ENCODE data around the gene TNPO3.
"Not testable (repeated sequence)": the region's sequence is repeated elsewhere in the genome, so short reads cannot be mapped to it uniquely, and the experiment has no call there.

Gene TNPO3

DNA sequence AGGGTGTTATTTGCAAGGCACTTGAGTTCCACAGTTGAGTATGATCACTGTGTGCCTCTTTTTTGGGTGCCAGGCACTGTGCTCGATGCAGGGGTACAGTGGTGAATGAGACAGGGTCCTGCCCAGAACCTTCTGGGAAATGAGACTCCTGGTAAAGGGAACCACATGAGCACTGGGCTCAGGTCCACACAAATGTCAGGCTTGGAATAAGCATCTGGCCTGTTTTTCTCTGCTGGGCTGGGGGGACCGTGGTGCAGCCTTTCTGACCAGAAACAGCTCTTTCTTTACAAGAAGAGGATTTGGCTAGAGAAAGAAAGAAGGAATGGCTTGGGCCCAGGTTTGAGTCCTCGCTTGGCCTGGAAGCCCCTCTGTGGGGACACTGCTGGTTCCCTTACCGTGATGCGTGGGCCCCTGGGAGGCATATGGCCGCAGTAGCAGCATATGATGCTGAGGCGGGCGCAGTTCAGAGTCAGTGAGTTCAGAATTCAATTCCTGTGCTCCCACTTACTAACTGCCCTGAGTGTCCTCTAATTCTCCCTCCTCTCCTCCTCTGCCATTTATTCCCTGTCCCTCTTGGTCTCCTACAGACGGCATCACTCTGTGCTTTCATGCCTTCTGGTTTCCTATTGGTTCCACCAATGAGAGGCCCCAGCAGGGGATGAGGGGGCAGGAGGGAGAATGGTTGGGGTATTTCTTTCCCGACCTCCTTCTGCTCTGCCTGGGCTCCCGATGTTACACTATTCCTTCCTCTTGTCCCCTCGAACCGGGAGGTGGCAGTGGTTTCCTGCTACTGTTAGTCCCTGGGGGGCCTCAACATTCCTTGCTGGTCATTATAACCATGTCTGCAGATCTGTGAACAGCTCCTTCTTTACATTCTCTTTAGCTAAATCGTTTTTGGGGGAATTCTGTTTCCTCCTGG is 134.8 kb downstream of the TNPO3 start:
- no peak for DNase-seq

DNA sequence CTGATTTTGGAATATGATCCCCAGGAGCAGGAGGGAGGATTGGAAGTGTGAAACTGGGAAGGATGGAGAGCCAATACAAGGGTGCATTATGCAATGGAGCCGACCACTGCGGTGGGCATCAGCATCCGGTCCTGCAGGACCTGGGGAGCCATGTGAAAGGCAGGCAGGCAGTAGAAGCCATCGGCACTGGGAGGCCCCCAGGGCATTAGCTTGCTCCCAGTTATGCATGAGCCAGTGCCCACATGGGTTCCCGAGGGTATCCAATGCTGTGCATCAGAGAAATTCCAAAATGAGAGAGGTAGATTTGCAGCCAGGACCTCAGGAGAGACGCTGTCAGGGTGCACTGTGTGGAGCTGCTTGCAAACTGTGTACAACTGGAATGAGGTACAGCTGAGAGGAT is 135.7 kb downstream of the TNPO3 start:
- no peak for DNase-seq

GRCh38 chr7:128918016-128918665 is 136.8 kb downstream of the TNPO3 start:
- DNase-seq = no peak

- DNase-seq = no peak
These were observed 137.8 kb downstream of the TNPO3 start for GRCh38 chr7:128917122-128917521.

DNA sequence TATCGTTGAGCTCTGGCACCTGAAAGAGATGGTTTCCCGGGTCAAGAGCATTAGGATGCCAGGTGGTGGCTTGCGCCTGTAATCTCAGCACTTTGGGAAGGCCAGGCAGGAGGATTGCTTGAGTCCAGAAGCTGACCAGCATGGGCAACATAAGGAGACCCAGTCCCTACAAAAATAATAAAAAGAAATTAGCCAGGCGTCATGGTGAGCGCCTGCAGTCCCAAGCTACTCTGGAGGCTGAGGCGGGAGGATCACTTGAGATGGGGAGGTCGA is 138.3 kb downstream of the TNPO3 start:
- DNase-seq = no peak

GRCh38 chr7:128915841-128916642 is 138.9 kb downstream of the TNPO3 start:
- DNase-seq = no peak

- DNase-seq = no peak
These were observed 139.6 kb downstream of the TNPO3 start for GRCh38 chr7:128915271-128915819.

DNA sequence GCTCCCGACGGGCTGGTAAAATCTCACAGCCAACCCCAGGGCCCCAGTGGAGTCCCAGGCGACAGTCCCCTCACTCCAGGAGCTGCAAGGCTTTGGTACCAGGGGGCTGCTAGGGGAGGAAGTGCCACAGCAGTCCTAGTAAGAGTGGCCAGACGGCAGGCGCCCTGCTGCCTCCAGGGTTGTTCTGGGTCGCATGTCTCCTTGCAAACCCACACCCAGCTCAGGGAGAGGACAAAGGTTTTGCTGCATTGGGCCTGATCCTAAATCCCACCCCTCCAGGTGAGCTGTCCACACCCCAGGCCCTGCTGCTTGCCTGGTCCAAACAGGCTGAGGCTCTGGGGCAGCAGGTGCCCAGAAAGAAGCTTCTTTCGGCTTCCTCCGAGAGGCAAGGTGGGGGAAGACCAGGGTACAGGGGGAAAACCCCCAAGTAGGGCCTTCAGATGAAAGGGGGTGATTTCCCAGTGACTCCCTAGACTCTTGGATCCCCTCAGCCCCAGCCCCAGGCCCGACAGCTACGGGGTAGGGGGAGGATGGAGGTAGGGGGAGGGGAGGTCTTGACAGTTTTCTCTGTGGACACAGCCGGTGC is 140.3 kb downstream of the TNPO3 start:
- DNase-seq = no peak

DNA sequence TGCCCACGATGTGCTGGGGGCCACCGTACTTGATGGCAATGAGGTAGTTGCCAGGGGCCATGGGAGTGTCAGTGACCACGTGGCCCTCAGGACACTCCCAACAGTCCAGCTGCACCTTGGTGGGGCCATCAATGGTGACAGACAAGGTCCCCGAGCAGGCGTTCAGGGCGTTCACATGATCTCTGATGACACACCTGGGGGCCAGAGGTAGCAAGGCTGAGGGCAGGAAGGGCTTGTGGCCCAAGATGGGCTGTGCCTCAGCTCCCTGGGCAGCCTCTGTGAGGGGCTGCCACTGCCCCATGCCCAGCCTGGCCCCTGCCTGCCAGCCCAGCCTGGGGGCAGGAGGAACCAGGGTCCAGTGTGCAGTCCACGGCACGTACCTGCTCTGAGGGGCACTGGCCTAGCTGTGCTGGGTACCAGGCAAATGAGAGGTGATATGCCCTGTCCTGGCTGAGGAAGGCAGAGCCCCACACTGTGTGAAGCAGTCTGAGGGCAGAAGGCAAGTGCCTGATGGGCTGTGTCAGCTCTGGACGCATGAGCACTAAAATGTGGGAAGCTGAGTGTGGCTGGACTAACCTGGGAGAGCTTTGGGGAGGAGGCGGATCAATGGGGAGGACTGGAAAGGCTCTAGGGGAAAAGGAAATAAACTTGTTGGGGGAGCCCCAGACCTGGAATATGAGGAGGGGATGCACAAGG is 140.9 kb downstream of the TNPO3 start:
- DNase-seq = no peak

DNA sequence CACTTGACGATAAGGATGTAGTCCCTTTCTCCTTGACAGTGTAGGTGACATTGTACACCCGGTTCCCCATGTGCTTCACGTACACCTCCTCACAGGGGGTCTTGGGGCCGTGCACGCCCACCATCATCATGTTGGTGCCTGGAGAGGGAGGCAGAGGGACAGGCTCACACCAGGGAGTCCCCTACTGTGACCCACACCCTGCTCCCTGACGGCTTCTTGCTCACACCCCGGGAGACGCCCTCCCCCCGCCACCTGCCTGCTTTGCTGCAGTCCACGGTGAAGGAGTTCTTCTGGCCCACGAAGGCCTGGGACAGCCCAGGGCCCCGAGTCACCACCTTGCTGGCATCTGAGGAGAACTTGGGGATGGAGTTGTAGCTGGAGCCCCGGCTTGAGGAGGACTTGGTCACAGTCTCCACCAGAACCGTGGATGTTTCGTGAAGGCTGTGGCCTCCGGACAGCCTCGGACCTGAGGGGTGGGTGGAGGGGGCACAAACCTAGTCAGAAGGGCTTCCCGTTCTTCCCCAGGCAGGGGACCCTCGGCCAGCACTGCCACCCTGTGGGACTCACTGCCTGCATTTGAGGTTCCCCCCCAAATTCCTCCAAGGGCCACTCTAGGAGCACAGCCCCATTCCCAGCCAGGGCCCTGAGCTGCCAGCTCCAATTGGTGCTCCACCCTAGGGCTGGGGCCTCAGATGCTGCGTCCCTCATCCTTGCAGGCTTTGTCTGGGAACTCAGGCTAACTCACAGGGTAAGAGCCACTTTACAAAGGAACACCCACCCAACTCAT is 142.0 kb downstream of the TNPO3 start:
- DNase-seq = not testable (repeated sequence)

GRCh38 chr7:128912281-128912680 is 142.6 kb downstream of the TNPO3 start:
- DNase-seq = no peak

DNA sequence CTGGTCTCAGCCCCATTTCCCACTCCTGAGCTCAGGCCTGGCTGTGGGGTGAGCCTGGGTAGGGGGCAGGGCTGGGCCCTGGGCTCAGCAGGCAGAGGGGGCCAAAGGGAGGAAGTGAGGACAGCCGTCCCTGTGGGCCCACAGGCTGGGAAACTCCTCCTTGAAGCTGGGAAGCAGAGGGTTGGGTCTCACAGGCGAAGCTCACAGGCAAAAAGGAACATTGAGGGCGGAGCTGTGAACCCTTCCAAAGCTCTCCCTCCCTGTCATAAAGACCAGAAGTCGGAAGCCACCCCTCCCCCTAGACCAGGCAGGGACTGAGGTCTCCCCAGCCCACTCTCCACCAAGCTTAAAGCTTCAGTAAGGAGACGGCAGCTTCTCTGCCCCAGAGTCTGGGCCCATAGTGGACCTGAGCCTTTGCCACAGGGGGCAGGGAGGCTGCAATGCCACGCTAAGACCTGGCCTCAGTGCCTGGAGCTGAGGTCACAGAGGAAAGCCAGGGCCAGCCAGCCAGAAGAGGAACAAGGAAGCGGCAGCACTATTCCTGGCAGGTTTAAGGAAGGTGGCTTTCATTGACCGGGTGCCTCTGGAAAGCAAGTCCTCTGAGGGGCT is 143.4 kb downstream of the TNPO3 start:
- no peak for DNase-seq

GRCh38 chr7:128910569-128910945 is 144.4 kb downstream of the TNPO3 start, which contains the start of gene KCP:
KCP (minus strand) TSS chr7:128910709; CDS start chr7:128910676, 33 bp downstream.
- no peak for DNase-seq

DNA sequence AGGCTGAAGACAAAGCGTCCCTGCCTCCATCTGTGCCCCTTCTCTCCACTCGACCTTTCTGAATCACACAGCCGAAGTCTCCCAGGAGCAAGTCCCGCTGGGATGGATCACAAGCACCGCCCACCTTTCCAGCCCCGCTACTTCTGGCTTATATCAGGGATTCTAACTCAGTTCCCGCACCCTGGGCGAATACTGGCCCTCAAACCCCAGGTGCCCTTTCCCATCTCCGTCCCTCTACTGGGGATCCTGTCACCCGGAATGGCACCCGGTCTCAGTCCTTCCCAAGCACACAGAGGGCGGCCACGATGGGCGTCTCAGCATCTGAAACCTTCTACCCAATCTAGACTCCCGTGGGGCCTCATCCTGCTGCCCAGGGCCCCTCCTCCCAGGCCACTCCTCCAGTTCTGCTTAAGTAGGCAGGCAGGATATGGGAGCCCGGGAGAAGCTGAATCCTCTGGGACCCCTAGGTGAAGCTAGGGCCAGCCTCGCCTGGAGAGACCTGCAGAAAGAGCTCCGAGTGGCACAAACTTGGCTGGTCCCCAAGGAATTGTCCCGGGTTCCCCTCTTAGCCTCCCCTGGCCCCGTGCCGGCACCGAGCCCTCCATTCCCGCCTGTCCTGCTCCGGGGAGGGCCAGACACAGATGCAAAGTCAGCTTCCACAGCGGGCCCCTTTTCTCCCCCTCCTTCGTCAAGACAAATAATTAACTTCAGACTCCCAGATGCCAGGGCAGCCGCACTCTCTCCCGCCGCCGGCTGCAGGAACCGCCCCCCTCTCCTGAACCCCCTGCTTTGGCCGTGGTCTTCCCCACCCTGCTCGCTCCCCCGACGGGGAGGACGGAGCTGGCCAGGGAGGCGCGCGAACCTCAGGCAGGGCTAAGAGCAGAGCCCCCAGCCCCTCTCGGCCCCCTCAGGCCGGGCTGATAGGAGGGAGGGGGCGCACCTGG is 145.0 kb downstream of the TNPO3 start:
- DNase-seq = no peak

- no peak for DNase-seq
These were observed 145.9 kb downstream of the TNPO3 start for GRCh38 chr7:128908750-128909624.

DNA sequence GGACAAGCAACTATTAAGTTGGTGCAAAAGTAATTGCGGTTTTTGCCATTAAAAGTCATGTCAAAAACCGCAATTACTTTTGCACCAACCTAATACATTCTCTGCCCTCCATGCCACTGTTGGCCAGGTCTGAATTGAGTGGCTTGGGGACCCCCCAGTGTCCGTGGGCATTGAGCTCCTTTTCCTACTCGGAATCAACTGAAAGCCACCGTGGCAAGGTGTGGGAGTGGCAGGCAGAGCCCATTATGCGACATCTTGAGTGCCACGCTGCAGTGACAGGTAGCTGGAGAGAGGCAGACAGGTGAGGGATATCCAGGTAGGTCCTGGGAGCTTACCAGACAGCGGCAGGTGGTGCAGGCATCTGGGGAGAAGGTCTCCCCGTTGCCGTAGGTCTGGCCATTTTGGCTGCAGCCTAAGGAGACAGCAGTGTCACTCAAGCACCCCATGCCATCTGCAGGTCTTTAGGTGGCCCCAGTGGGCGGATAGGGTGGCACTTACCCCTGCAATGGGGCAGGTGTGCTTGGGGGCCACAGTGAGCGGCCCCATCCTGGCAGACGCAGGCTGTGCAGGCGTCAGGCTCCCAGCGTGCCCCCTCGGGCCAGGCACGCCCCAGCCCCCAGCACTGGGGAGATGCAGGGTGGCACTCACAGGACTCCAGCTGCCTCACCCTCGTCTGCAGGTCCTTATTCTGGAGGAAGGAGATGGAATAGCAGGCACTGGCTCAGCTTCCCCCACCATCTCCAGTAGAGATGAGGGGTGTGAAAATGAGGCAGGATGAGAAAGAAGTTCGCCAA is 147.9 kb downstream of the TNPO3 start:
- no peak for DNase-seq

DNA sequence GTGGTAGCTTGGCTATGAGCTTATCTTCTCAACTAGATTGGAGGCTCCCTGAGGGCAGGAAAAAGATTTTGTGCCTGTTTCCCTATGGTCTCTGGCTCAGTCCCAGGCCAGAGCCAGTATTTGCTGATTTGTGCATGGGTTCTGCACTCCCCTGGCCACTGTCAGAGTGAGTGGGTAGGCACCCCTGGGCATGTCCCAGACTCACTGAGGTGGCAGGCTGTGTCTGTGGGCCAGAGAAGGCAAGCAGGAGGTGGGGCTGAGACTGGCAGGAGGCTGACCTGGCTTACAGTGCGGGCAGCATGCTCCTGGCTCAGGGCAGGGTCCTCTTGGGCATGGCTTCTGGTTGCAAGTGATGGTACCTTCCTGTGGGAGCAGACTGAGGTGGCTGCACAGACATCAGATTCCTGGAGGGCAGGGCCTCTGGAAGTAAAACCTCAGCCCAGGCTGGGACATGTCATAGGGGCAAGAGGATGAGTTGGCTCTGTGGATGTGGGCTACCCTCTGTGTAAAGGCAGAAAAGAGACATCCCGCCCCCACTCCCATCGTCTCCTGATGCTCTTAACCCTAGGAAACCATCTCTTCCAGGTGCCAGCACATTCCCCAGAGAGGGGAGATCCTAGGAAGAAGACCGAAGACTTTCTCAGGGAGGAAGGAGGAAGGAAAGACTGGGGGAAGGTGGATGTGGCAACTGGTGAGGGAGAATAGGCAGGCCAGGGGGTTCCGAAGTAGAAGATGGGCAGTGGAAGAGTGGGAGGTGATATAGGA is 148.7 kb downstream of the TNPO3 start:
- DNase-seq = no peak

Data from activated CD4-positive, alpha-beta T cell treated with anti-CD3 and anti-CD28 coated beads, Interleukin-2, amount 50 U/mL, for 4 hours (primary cell).